Ovary (tissue), 3 donors: ENCODE measurements around the gene TFF3.

Source experiments
- CTCF ChIP-seq, 3 donors: fragments of 450-650 bp in 2 of 3; fragments of 200-600 bp in 1 of 3; IDR thresholded peaks; one replicate each; pipeline versions ENCODE4 v1.5.1 to v1.8.0; 2016 to 2022; ENCODE audit warnings: antibody characterized with exemption in 3 of 3, mild to moderate bottlenecking in 1 of 3
- EP300 ChIP-seq: sonication (generic); formaldehyde crosslinking; IDR thresholded peaks from one replicate; pipeline ENCODE4 v1.6.1; 2017; ENCODE audit warnings: antibody characterized with exemption
- donor health status: DM: no; HTN: no; CAD: no.

GRCh38 chr21:42265231-42265812, 49.9 kb downstream of the TFF3 start:
- TF ChIP-seq CTCF (IDR thresholded peaks at IDR 0.05) = no peak
- no peak for TF ChIP-seq EP300
